IMR-90 (cell line): ENCODE measurements around the gene KMT2D. TPM values are rescaled to one million over a fixed set of nuclear protein-coding genes. Genes with fewer than 3 reads are reported as not detected.

Experiments
- ATAC-seq: fragments of 200-7000 bp; cut with Tn5 transposase; 2 replicates; pipeline ENCODE4 v1.9.1; 2020; ENCODE audit warnings: low read depth, mild to moderate bottlenecking, moderate library complexity
- BruUV-seq: library from RNA; stranded (reverse); fragments of 400-500 nt; replicated peaks from 2 replicates; lab custom pipeline; 2021; lab: Mats Ljungman, UMichigan
- CTCF ChIA-PET: fragments of 300-600 bp; formaldehyde crosslinking; extraction: SDS; loops from one replicate; lab custom pipeline; 2021; ENCODE audit warnings: antibody characterized with exemption; lab: Yijun Ruan, JAX
- POLR2A ChIA-PET: fragments of 300-600 bp; sonication (Branson Sonifier 250); formaldehyde crosslinking; loops from one replicate; lab custom pipeline; 2022; ENCODE audit warnings: antibody characterized with exemption; ENCODE audit not compliant: unreplicated experiment; lab: Charles Lee
- DNase-seq: peaks from one replicate; pipeline ENCODE4 v3.0.0; 2013
- H2AFZ ChIP-seq: replicated peaks from 2 replicates; pipeline ENCODE3; 2013; ENCODE audit warnings: low read length, mild to moderate bottlenecking; ENCODE audit not compliant: poor library complexity
- H2AK5ac ChIP-seq: 2 replicates; pipeline ENCODE4 v1.6.1; 2013; ENCODE audit warnings: low read depth, low read length, inconsistent platforms
- H2AK9ac ChIP-seq: replicated peaks from 2 replicates; pipeline ENCODE3; 2013; ENCODE audit warnings: mild to moderate bottlenecking, low read depth, low read length, moderate library complexity; ENCODE audit not compliant: poor library complexity
- H2BK120ac ChIP-seq: 2 replicates; pipeline ENCODE4 v1.6.1; 2013; ENCODE audit warnings: low read depth, low read length, inconsistent platforms
- H2BK15ac ChIP-seq: 3 replicates; pipeline ENCODE4 v1.6.1; 2013; ENCODE audit warnings: low read depth, low read length, inconsistent platforms
- H2BK20ac ChIP-seq: 2 replicates; pipeline ENCODE4 v1.6.1; 2013; ENCODE audit warnings: low read depth, mild to moderate bottlenecking, inconsistent platforms, low read length, moderate library complexity
- H2BK5ac ChIP-seq: 2 replicates; pipeline ENCODE4 v1.6.1; 2013; ENCODE audit warnings: mild to moderate bottlenecking, low read depth, low read length, inconsistent platforms; ENCODE audit not compliant: poor library complexity, severe bottlenecking
- H3K14ac ChIP-seq: replicated peaks from 2 replicates; pipeline ENCODE4 v1.6.1; 2013; ENCODE audit warnings: low read depth, low read length, inconsistent platforms
- H3K18ac ChIP-seq: 2 replicates; pipeline ENCODE4 v1.6.1; 2013; ENCODE audit warnings: low read depth, low read length, control low read depth
- H3K23ac ChIP-seq: 2 replicates; pipeline ENCODE4 v1.6.1; 2013; ENCODE audit warnings: low read depth, low read length, inconsistent platforms
- H3K27ac ChIP-seq: 2 replicates; pipeline ENCODE4 v1.5.1; 2013; ENCODE audit warnings: mild to moderate bottlenecking, control low read depth, low read length; ENCODE audit not compliant: insufficient read depth
- H3K27me3 ChIP-seq: 2 replicates; pipeline ENCODE4 v1.6.1; 2013; ENCODE audit warnings: low read length; ENCODE audit not compliant: control insufficient read depth, insufficient read depth
- H3K36me3 ChIP-seq: 2 replicates; pipeline ENCODE4 v1.6.1; 2013; ENCODE audit warnings: low read length, mixed read lengths; ENCODE audit not compliant: control insufficient read depth, insufficient read depth
- H3K4ac ChIP-seq: 2 replicates; pipeline ENCODE4 v1.6.1; 2013; ENCODE audit warnings: low read depth, low read length, inconsistent platforms
- H3K4me1 ChIP-seq: 2 replicates; pipeline ENCODE4 v1.6.1; 2013; ENCODE audit warnings: low read length, mixed read lengths; ENCODE audit not compliant: control insufficient read depth, insufficient read depth
- H3K4me2 ChIP-seq: 2 replicates; pipeline ENCODE4 v1.6.1; 2013; ENCODE audit warnings: low read depth, mild to moderate bottlenecking, control low read depth, low read length, moderate library complexity
- H3K4me3 ChIP-seq: 2 replicates; pipeline ENCODE4 v1.5.1; 2013; ENCODE audit warnings: low read depth, mild to moderate bottlenecking, control low read depth, low read length, moderate library complexity; ENCODE audit not compliant: insufficient read depth
- H3K56ac ChIP-seq: 2 replicates; pipeline ENCODE4 v1.6.1; 2013; ENCODE audit warnings: low read length, inconsistent platforms; ENCODE audit not compliant: insufficient read depth; ENCODE audit errors: extremely low read depth
- H3K79me1 ChIP-seq, 2 experiments: 2 replicates each; pipeline ENCODE4 v1.6.1; 2013; ENCODE audit warnings: low read length in 2 of 2, inconsistent platforms in 1 of 2, low read depth in 1 of 2
- H3K9ac ChIP-seq: 2 replicates; pipeline ENCODE4 v1.6.1; 2013; ENCODE audit warnings: low read depth, low read length, control low read depth
- H3K9me1 ChIP-seq: 2 replicates; pipeline ENCODE4 v1.6.1; 2013; ENCODE audit warnings: low read length, inconsistent platforms; ENCODE audit not compliant: insufficient read depth
- H3K9me3 ChIP-seq: 2 replicates; pipeline ENCODE4 v1.6.1; 2013; ENCODE audit warnings: low read length; ENCODE audit not compliant: control insufficient read depth, insufficient read depth
- H4K20me1 ChIP-seq: 2 replicates; pipeline ENCODE4 v1.6.1; 2013; ENCODE audit warnings: low read length, inconsistent platforms; ENCODE audit not compliant: insufficient read depth
- H4K5ac ChIP-seq: 2 replicates; pipeline ENCODE4 v1.6.1; 2013; ENCODE audit warnings: mild to moderate bottlenecking, low read depth, low read length, control low read depth
- H4K8ac ChIP-seq, 2 experiments: 2 replicates each; pipeline ENCODE4 v1.6.1; 2013; ENCODE audit warnings: low read depth in 2 of 2, low read length in 2 of 2, control low read depth in 1 of 2, inconsistent platforms in 1 of 2
- H4K91ac ChIP-seq: 2 replicates; pipeline ENCODE4 v1.6.1; 2013; ENCODE audit warnings: low read depth, low read length, inconsistent platforms; ENCODE audit not compliant: insufficient read depth
- CHD1 ChIP-seq: IDR thresholded peaks from 2 replicates; pipeline ENCODE4 v1.6.1; 2012; ENCODE audit warnings: low read depth, low read length, improper control_type of control experiment
- ELK1 ChIP-seq: fragments of 150-350 bp; IDR thresholded peaks from 2 replicates; pipeline ENCODE4 v1.6.1; 2016; ENCODE audit warnings: low read depth, mild to moderate bottlenecking, low read length, moderate library complexity, borderline replicate concordance
- FOS ChIP-seq: fragments of 150-350 bp; IDR thresholded peaks from 2 replicates; pipeline ENCODE4 v1.6.1; 2016; ENCODE audit warnings: low read depth, low read length
- MAFK ChIP-seq: IDR thresholded peaks from 2 replicates; pipeline ENCODE4 v1.6.1; 2012; ENCODE audit warnings: low read depth, low read length, improper control_type of control experiment
- MAZ ChIP-seq: IDR thresholded peaks from 2 replicates; pipeline ENCODE4 v1.6.1; 2012; ENCODE audit warnings: low read depth, mild to moderate bottlenecking, low read length, improper control_type of control experiment, moderate library complexity, borderline replicate concordance
- MXI1 ChIP-seq: IDR thresholded peaks from 2 replicates; pipeline ENCODE4 v1.6.1; 2012; ENCODE audit warnings: low read depth, mild to moderate bottlenecking, low read length, moderate library complexity, borderline replicate concordance
- NFE2L2 ChIP-seq: fragments of 150-350 bp; IDR thresholded peaks from 2 replicates; pipeline ENCODE4 v1.6.1; 2016; ENCODE audit warnings: low read depth, mild to moderate bottlenecking, low read length
- POLR2A ChIP-seq: IDR thresholded peaks from 2 replicates; pipeline ENCODE4 v1.6.1; 2012; ENCODE audit warnings: mild to moderate bottlenecking, low read depth, low read length
- RAD21 ChIP-seq: IDR thresholded peaks from 2 replicates; pipeline ENCODE4 v1.6.1; 2012; ENCODE audit warnings: low read length, improper control_type of control experiment
- RCOR1 ChIP-seq: IDR thresholded peaks from 2 replicates; pipeline ENCODE4 v1.6.1; 2012; ENCODE audit warnings: mild to moderate bottlenecking, low read length, improper control_type of control experiment; ENCODE audit not compliant: insufficient replicate concordance
- RFX5 ChIP-seq: IDR thresholded peaks from 2 replicates; pipeline ENCODE4 v1.8.0; 2012; ENCODE audit warnings: low read depth, mild to moderate bottlenecking, low read length, moderate library complexity
- USF2 ChIP-seq: fragments of 150-350 bp; IDR thresholded peaks from 2 replicates; pipeline ENCODE4 v1.6.1; 2017; ENCODE audit warnings: mild to moderate bottlenecking, antibody characterized with exemption, low read length, low read depth
- WGBS, 2 experiments: methylation state at CpG; one replicate each; pipeline versions ENCODE4 v1.1.5 to v1.1.7; 2013; ENCODE audit warnings: missing lambda C conversion rate in 2 of 2; ENCODE audit not compliant: insufficient read length in 1 of 2; ENCODE audit errors: extremely low coverage in 2 of 2; 5-methylcytosine and 5-hydroxymethylcytosine counted together
- dilution Hi-C: fragments of 300-500 bp; cut with HindIII; formaldehyde crosslinking; loops from one replicate; pipeline ENCODE4 v1.14.3; 2018; ENCODE audit warnings: low sequenced_read_pairs; ENCODE audit not compliant: unreplicated experiment
- in situ Hi-C: fragments of 300-500 bp; cut with MboI; formaldehyde crosslinking; loops from 3 replicates; pipeline ENCODE4 v1.14.3; 2019; ENCODE audit warnings: low sequenced_read_pairs, inconsistent platforms, mixed read lengths
- intact Hi-C: fragments of 100-400 bp; cut with micrococcal nuclease; formaldehyde crosslinking; loops from 2 replicates; pipeline ENCODE4 v1.10.0; 2022
- polyA plus RNA-seq, 3 experiments: library from polyadenylated mRNA; depleted of rRNA; stranded (reverse); fragments of >200 nt; gene quantifications; 2 replicates each; pipeline ENCODE4 v1.2.3, GENCODE V29; 2012; ENCODE audit warnings: low replicate concordance in 1 of 3
- total RNA-seq: library from RNA; depleted of rRNA; stranded (reverse); fragments of >200 nt; gene quantifications from 2 replicates; pipeline ENCODE4 v1.2.3, GENCODE V29; 2012

KMT2D gene
- total and polyA plus RNA-seq, 2 of the 4 experiments (the other 2 are of a cell fraction): 6.6 to 25.2 TPM

GRCh38 chr12:49100380-49100779, 39.8 kb upstream of the KMT2D start:
- H2BK5ac ChIP-seq: no peak overlapping the region
- no peak overlapping the region for H2AK9ac ChIP-seq
- no peaks in the 10 kb centered on the region for H3K9me3 ChIP-seq
- H3K27me3 ChIP-seq: no peaks in the 10 kb centered on the region
- no peak overlapping the region for H3K56ac ChIP-seq
- no peak overlapping the region for H3K23ac ChIP-seq
- in situ Hi-C loops (no loop called here), intact Hi-C loops (no loop called here), dilution Hi-C loops (no loop called here)
- H3K9ac ChIP-seq: no peak overlapping the region
- DNase-seq: no peak
- H2BK120ac ChIP-seq: no peak overlapping the region
- H3K4me2 ChIP-seq: no peak overlapping the region
- H2BK15ac ChIP-seq: no peak overlapping the region
- peaks cover 27 to 30% of the 10 kb centered on the region in 2 experiments for H3K79me1 ChIP-seq
- H3K9me1 ChIP-seq: peaks cover 14% of the 10 kb centered on the region
- no TSS peak for BruUV-seq
- H3K4me3 ChIP-seq: no peak overlapping the region
- H3K18ac ChIP-seq: no peak overlapping the region
- no CpG with 5 or more reads among the region's 6 CpGs for WGBS, 2 experiments
- ATAC-seq: no peak
- H3K4ac ChIP-seq: no peak overlapping the region
- POLR2A ChIA-PET: no interaction called here
- H2BK20ac ChIP-seq: no peak overlapping the region
- no peak overlapping the region for H4K91ac ChIP-seq
- H4K20me1 ChIP-seq: peaks cover 30% of the 10 kb centered on the region
- H2AK5ac ChIP-seq: no peak overlapping the region
- no peaks in the 10 kb centered on the region for H3K4me1 ChIP-seq
- peaks cover 72% of the 10 kb centered on the region for H3K36me3 ChIP-seq
- no peak overlapping the region for H3K27ac ChIP-seq
- H2AFZ ChIP-seq: no peak overlapping the region
- no peak overlapping the region for H3K14ac ChIP-seq
- CTCF ChIA-PET: interaction anchor here (1.0 to 1.8 kb wide), 2 partner anchors 10 to 12 kb away, joined by 4 read pairs; no protein-coding TSS in a partner anchor
- no peak overlapping the region for H4K8ac ChIP-seq
- TF ChIP-seq RCOR1: no peak
- TF ChIP-seq CHD1: no peak
- TF ChIP-seq ELK1: no peak
- TF ChIP-seq RAD21: no peak
- TF ChIP-seq MAFK: no peak
- TF ChIP-seq MAZ: no peak
- TF ChIP-seq POLR2A: no peak
- no peak for TF ChIP-seq MXI1
- no peak for TF ChIP-seq USF2
- TF ChIP-seq FOS: no peak
- TF ChIP-seq NFE2L2: no peak
- no peak for TF ChIP-seq RFX5
- no peak overlapping the region for H4K5ac ChIP-seq
